Activated CD4-positive, alpha-beta T cell treated with anti-CD3 and anti-CD28 coated beads, Interleukin-2, Interleukin-6, amounts not matched to agents 100 ng/mL and 50 ng/mL, durations not matched to agents 16 hours and 8 hours (primary cell): ENCODE measurements around the gene SERGEF.

Experiments used
- DNase-seq: peaks from one replicate; pipeline ENCODE4 v3.0.0-alpha.2; 2020

SERGEF gene

GRCh38 chr11:18012906-18013781 is at the start of gene SERGEF:
Gene SERGEF (minus strand): TSS chr11:18013047. CDS start chr11:18013010, 37 bp downstream.
- DNase-seq, result peak; percentile 96

GRCh38 chr11:18061351-18061750 is 48.5 kb upstream of the SERGEF start:
- no peak for DNase-seq

GRCh38 chr11:18056561-18057181 is 43.8 kb upstream of the SERGEF start:
- DNase-seq, result no peak

- DNase-seq, result no peak
Observed at GRCh38 chr11:18054511-18055103, 41.8 kb upstream of the SERGEF start.

GRCh38 chr11:18050848-18051247 is 38.0 kb upstream of the SERGEF start:
- DNase-seq, result no peak

- DNase-seq, result no peak
Observed at GRCh38 chr11:18046116-18046777, 33.4 kb upstream of the SERGEF start, which contains the start of gene TPH1. Gene TPH1 (minus strand): TSS chr11:18046269. CDS start chr11:18040762, 5,507 bp downstream.

- DNase-seq, result no peak
Observed at GRCh38 chr11:18036456-18036855, 23.6 kb upstream of the SERGEF start.

GRCh38 chr11:18027475-18027874 is 14.6 kb upstream of the SERGEF start:
- DNase-seq, result no peak

GRCh38 chr11:18022419-18022818 is 9.6 kb upstream of the SERGEF start:
- DNase-seq, result no peak

GRCh38 chr11:18019650-18020049 is 6.8 kb upstream of the SERGEF start:
- DNase-seq, result no peak

- no peak for DNase-seq
Observed at GRCh38 chr11:18016789-18017188, 3.9 kb upstream of the SERGEF start.

GRCh38 chr11:18014876-18015275 is 2.0 kb upstream of the SERGEF start:
- DNase-seq, result no peak

GRCh38 chr11:18013790-18014507 is 1.1 kb upstream of the SERGEF start:
- no peak for DNase-seq

GRCh38 chr11:18012122-18012905 is 533 bp downstream of the SERGEF start:
- DNase-seq, result peak; percentile 15

GRCh38 chr11:18011633-18012032 is 1.2 kb downstream of the SERGEF start:
- DNase-seq, result no peak

GRCh38 chr11:18010977-18011586 is 1.8 kb downstream of the SERGEF start:
- no peak for DNase-seq

- DNase-seq, result no peak
Observed at GRCh38 chr11:18010121-18010670, 2.7 kb downstream of the SERGEF start.

GRCh38 chr11:18005376-18006129 is 7.3 kb downstream of the SERGEF start:
- DNase-seq, result no peak

GRCh38 chr11:18001191-18001590 is 11.7 kb downstream of the SERGEF start:
- no peak for DNase-seq

- DNase-seq, result no peak
Observed at GRCh38 chr11:18000760-18001159, 12.1 kb downstream of the SERGEF start.
